Spleen (tissue), 11 donors: ENCODE data around the gene COL5A1. TPM values are rescaled to one million over a fixed set of nuclear protein-coding genes. Genes with fewer than 3 reads are reported as not detected.

ENCODE experiments used
- DNase-seq: peaks from one replicate; pipeline ENCODE4 v3.0.0-alpha.2; 2020
- H3K27ac ChIP-seq, 8 donors: fragments of 200-600 bp; sonication (generic) in 7 of 8; 1 replicate in 4 of 8; 2 replicates in 4 of 8; pipeline versions ENCODE4 v1.5.0 to v1.8.0; 2016 to 2021; ENCODE audit warnings: inconsistent platforms in 4 of 8, mild to moderate bottlenecking in 4 of 8, moderate library complexity in 1 of 8
- H3K27me3 ChIP-seq, 7 donors: fragments of 200-600 bp; sonication (generic) in 6 of 7; replicated peaks in 1 of 7; 1 replicate in 4 of 7; 2 replicates in 3 of 7; pipeline versions ENCODE4 v1.5.0 to v1.8.0; 2016 to 2021; ENCODE audit warnings: inconsistent platforms in 3 of 7, mild to moderate bottlenecking in 1 of 7
- H3K36me3 ChIP-seq, 6 donors: fragments of 200-600 bp; sonication (generic) in 5 of 6; 1 replicate in 4 of 6; 2 replicates in 2 of 6; pipeline versions ENCODE4 v1.5.0 to v1.8.0; 2016 to 2021; ENCODE audit warnings: inconsistent platforms in 2 of 6
- H3K4me1 ChIP-seq, 6 donors: fragments of 200-600 bp; sonication (generic) in 5 of 6; 1 replicate in 3 of 6; 2 replicates in 3 of 6; pipeline versions ENCODE4 v1.5.0 to v1.8.0; 2016 to 2021; ENCODE audit warnings: inconsistent platforms in 3 of 6
- H3K4me3 ChIP-seq, 8 donors: fragments of 200-600 bp; sonication (generic) in 7 of 8; 1 replicate in 4 of 8; 2 replicates in 4 of 8; pipeline versions ENCODE4 v1.5.0 to v1.8.0; 2016 to 2021; ENCODE audit warnings: inconsistent platforms in 4 of 8, mild to moderate bottlenecking in 4 of 8, moderate library complexity in 2 of 8
- H3K9me3 ChIP-seq, 8 donors: fragments of 200-600 bp; sonication (generic) in 7 of 8; 1 replicate in 4 of 8; 2 replicates in 4 of 8; pipeline versions ENCODE4 v1.5.0 to v1.8.0; 2016 to 2021; ENCODE audit warnings: inconsistent platforms in 4 of 8
- POLR2A ChIP-seq, 3 donors: fragments of 450-650 bp; IDR thresholded peaks; one replicate each; pipeline ENCODE4 v1.5.1; 2017; ENCODE audit warnings: antibody characterized with exemption in 3 of 3, mild to moderate bottlenecking in 1 of 3
- POLR2AphosphoS5 ChIP-seq, 3 donors: sonication (generic); formaldehyde crosslinking; IDR thresholded peaks; one replicate each; pipeline ENCODE4 v1.5.1; 2017; ENCODE audit warnings: antibody characterized with exemption in 3 of 3
- WGBS, 5 donors: extraction: QIAGEN DNeasy Blood & Tissue Kit in 3 of 5; methylation state at CpG; one replicate each; pipeline versions ENCODE4 v1.1.5 to v1.1.7; 2013 to 2018; 5-methylcytosine and 5-hydroxymethylcytosine counted together
- intact Hi-C: fragments of 100-400 bp; cut with DNase I; formaldehyde crosslinking; loops from one replicate; pipeline ENCODE4 v1.15.0; 2023; ENCODE audit warnings: low total_unique reads
- polyA plus RNA-seq, 3 donors: library from polyadenylated mRNA; stranded (reverse); fragments of 200-250 nt; gene quantifications; one replicate each; pipeline ENCODE4 v1.2.1, GENCODE V29; 2013
- total RNA-seq, 7 donors: library from RNA; depleted of rRNA in 3 of 7; stranded (reverse); fragments of >200 nt in 3 of 7; fragmentation: NEBNext Ultra II Directional in 4 of 7; extraction: Animal tissue kit (Norgen Biotek cat#: 25700) in 4 of 7; gene quantifications; one replicate each; pipeline versions ENCODE4 v1.1.0 to v1.2.1, GENCODE V29; 2016 to 2021
- TF ChIP-seq, protein P1 (sequence below), 11 experiments: fragments of 200-600 bp in 7 of 11; fragments of 450-650 bp in 4 of 11; sonication (generic) in 4 of 11; IDR thresholded peaks in 8 of 11; conservative IDR thresholded peaks in 3 of 11; 1 replicate in 7 of 11; 2 replicates in 4 of 11; pipeline versions ENCODE4 v1.4.0 to v1.8.0; 2016 to 2021; ENCODE audit warnings: antibody characterized with exemption in 11 of 11, inconsistent platforms in 4 of 11, mild to moderate bottlenecking in 1 of 11
- donor health status: healthy with polysubstance abuse.
- donor health status: DM: no; HTN: no; CAD: no; lungs with moderate emphysema.
- donor health status: DM: no; HTN: no; CAD: no.
- donor health status: Bipolar disorder and iron deficiency.
- donor health status: healthy.
- donor health status: DM: no; HTN: no; CAD: no.
- donor health status: DM: yes; HTN: yes; CAD: no.

The COL5A1 gene
- total and polyA plus RNA-seq, 10 donors = 2.6 to 50.6 (median 23.7) TPM

DNA sequence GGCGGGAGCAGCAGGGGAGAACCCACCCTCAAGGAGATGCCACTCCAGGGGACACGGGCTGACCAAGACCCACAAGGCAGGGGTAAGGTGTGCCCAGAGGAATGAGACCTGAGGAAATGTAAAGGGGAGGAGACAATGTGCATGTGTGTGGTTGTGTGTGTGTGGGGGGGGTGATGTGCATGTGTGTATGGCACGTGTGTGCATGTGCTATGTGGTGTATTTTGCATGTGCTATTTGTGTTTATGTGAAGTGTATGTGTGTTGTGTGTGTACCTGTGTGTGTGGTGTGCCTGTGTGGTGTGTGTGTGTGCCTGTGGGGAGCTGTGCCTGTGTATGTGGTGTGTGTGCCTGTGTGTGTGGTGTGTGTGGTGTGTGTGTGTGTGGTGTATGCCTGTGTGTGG lies 205.5 kb downstream of the COL5A1 start:
- H3K27ac ChIP-seq = no peak overlapping the region
- peaks cover 0 to 20% (median 0%) of the 10 kb centered on the region in 8 donors for H3K9me3 ChIP-seq
- intact Hi-C loops = no loop called here
- no peak for TF ChIP-seq POLR2AphosphoS5 (IDR thresholded peaks at IDR 0.05)
- no peak for TF ChIP-seq POLR2A (IDR thresholded peaks at IDR 0.05)
- TF ChIP-seq, protein P1, sequence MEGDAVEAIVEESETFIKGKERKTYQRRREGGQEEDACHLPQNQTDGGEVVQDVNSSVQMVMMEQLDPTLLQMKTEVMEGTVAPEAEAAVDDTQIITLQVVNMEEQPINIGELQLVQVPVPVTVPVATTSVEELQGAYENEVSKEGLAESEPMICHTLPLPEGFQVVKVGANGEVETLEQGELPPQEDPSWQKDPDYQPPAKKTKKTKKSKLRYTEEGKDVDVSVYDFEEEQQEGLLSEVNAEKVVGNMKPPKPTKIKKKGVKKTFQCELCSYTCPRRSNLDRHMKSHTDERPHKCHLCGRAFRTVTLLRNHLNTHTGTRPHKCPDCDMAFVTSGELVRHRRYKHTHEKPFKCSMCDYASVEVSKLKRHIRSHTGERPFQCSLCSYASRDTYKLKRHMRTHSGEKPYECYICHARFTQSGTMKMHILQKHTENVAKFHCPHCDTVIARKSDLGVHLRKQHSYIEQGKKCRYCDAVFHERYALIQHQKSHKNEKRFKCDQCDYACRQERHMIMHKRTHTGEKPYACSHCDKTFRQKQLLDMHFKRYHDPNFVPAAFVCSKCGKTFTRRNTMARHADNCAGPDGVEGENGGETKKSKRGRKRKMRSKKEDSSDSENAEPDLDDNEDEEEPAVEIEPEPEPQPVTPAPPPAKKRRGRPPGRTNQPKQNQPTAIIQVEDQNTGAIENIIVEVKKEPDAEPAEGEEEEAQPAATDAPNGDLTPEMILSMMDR (IDR thresholded peaks at IDR 0.05 in 8 of 11, conservative IDR thresholded peaks at IDR 0.05 in 3 of 11) = no peak
- H3K36me3 ChIP-seq = peaks cover 0 to 18% (median 0%) of the 10 kb centered on the region in 6 donors
- peaks cover 0 to 7% (median 0%) of the 10 kb centered on the region in 6 donors for H3K4me1 ChIP-seq
- DNase-seq = no peak
- no peak overlapping the region for H3K4me3 ChIP-seq
- 80 to 93% (median 84%) methylated on average over 3 of the region's 3 CpGs for WGBS, 5 donors
- H3K27me3 ChIP-seq = no peaks in the 10 kb centered on the region

DNA sequence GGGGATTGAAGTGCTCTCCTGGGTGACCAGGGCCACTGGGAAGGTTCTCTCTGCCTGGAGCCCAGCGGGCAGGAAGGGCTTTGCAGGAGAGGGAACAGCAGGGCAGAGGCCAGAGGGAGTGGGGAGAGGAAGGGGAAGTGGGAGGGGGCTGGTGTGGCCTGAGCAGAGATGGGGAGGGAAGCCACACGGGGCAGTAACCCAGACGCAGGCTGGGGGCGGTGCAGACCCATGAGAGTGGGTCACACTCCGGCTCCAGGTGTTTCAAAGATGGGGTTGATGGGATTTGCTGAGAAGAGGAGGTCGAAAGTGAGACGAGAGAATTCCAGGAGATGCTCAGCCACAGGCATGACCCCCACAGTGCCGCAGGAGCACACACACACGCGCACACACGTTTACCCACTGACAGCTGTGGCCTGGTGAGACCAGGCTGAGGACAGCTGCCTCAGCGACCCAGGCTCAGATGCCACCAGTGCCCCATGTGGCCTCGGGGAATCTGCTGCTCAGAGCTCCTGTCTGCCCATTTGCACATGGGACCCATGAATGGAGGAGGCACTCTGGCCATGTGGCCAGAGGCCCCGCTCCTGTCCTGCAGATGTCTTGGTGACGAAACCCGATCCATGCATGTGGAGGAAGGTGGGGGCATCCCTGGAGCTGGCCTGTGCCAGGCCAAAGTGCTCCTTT lies 206.3 kb downstream of the COL5A1 start:
- intact Hi-C loops = no loop called here
- Histone ChIP-seq H3K4me1 (peaks cover 0 to 7% (median 0%) of the 10 kb centered on the region in 6 donors), H3K27ac (no peak overlapping the region), H3K27me3 (no peaks in the 10 kb centered on the region), H3K4me3 (no peak overlapping the region), H3K36me3 (peaks cover 0 to 12% (median 0%) of the 10 kb centered on the region in 6 donors), H3K9me3 (peaks cover 0 to 20% (median 0%) of the 10 kb centered on the region in 8 donors)
- no peak for DNase-seq
- WGBS, 5 donors = 49 to 61% (median 54%) methylated on average over 15 to 16 of the region's 16 CpGs
- TF ChIP-seq POLR2AphosphoS5 (IDR thresholded peaks at IDR 0.05) (peak in 1 of 3 donors; percentile 29), POLR2A (IDR thresholded peaks at IDR 0.05) (no peak)

- peaks cover 0 to 20% (median 0%) of the 10 kb centered on the region in 8 donors for H3K9me3 ChIP-seq
- H3K4me3 ChIP-seq = no peak overlapping the region
- H3K36me3 ChIP-seq = peaks cover 0 to 7% (median 0%) of the 10 kb centered on the region in 6 donors
- 86 to 94% (median 90%) methylated on average over 6 to 10 of the region's 10 CpGs for WGBS, 5 donors
- no peak for DNase-seq
- TF ChIP-seq, protein P1 (IDR thresholded peaks at IDR 0.05 in 8 of 11, conservative IDR thresholded peaks at IDR 0.05 in 3 of 11) = no peak
- no peak for TF ChIP-seq POLR2A (IDR thresholded peaks at IDR 0.05)
- intact Hi-C loops = no loop called here
- peaks cover 0 to 3% (median 0%) of the 10 kb centered on the region in 7 donors for H3K27me3 ChIP-seq
- H3K4me1 ChIP-seq = peaks cover 0 to 7% (median 0%) of the 10 kb centered on the region in 6 donors
- no peak overlapping the region for H3K27ac ChIP-seq
Measured at GRCh38 chr9:134848504-134848903, 206.9 kb downstream of the COL5A1 start.

GRCh38 chr9:134850611-134851010 lies 209.0 kb downstream of the COL5A1 start:
- TF ChIP-seq, protein P1 (IDR thresholded peaks at IDR 0.05 in 8 of 11, conservative IDR thresholded peaks at IDR 0.05 in 3 of 11) = no peak
- no peak for TF ChIP-seq POLR2AphosphoS5 (IDR thresholded peaks at IDR 0.05)
- no peak for TF ChIP-seq POLR2A (IDR thresholded peaks at IDR 0.05)
- peaks cover 0 to 16% (median 0%) of the 10 kb centered on the region in 7 donors for H3K27me3 ChIP-seq
- no peaks in the 10 kb centered on the region for H3K4me1 ChIP-seq
- DNase-seq = peak; percentile 5
- peaks cover 0 to 20% (median 0%) of the 10 kb centered on the region in 8 donors for H3K9me3 ChIP-seq
- H3K4me3 ChIP-seq = no peak overlapping the region
- no peak overlapping the region for H3K27ac ChIP-seq
- intact Hi-C loops = no loop called here
- no peaks in the 10 kb centered on the region for H3K36me3 ChIP-seq
- whole genome bisulfite sequencing, 5 donors = 80 to 93% (median 88%) methylated on average over 6 to 9 of the region's 9 CpGs
